DND-41 (cell line): ENCODE measurements around the gene B4GALT3.

Experiments used
- ATAC-seq: fragments of 200-7000 bp; cut with Tn5 transposase; 3 replicates; pipeline ENCODE4 v1.9.1; 2021; ENCODE audit warnings: low read depth; ENCODE audit not compliant: insufficient read depth
- DNase-seq: peaks from one replicate; pipeline ENCODE4 v3.0.0-alpha.2; 2020
- H2AFZ ChIP-seq: 2 replicates; pipeline ENCODE4 v1.6.0; 2012; ENCODE audit warnings: low read depth, low read length
- H3K27ac ChIP-seq: 2 replicates; pipeline ENCODE4 v1.5.1; 2012; ENCODE audit warnings: low read length, inconsistent platforms
- H3K27me3 ChIP-seq: fragments of 200-600 bp; sonication (generic); 2 replicates; pipeline ENCODE4 v1.6.0; 2012; ENCODE audit warnings: low read length, mild to moderate bottlenecking, inconsistent platforms; ENCODE audit not compliant: insufficient read depth, poor library complexity
- H3K36me3 ChIP-seq: 2 replicates; pipeline ENCODE4 v1.5.1; 2012; ENCODE audit warnings: low read length, inconsistent platforms; ENCODE audit not compliant: insufficient read depth
- H3K4me1 ChIP-seq: 2 replicates; pipeline ENCODE4 v1.5.1; 2012; ENCODE audit warnings: mild to moderate bottlenecking, low read length; ENCODE audit not compliant: insufficient read depth
- H3K4me2 ChIP-seq: 2 replicates; pipeline ENCODE4 v1.6.0; 2012; ENCODE audit warnings: mild to moderate bottlenecking, moderate library complexity, low read length, inconsistent platforms; ENCODE audit not compliant: insufficient read depth
- H3K4me3 ChIP-seq, 2 experiments: fragments of 200-600 bp in 1 of 2; shearing (Covaris generic) in 1 of 2; 2 replicates each; pipeline ENCODE4 v1.5.1; 2012 to 2016; ENCODE audit warnings: inconsistent platforms in 2 of 2, low read length in 2 of 2, mild to moderate bottlenecking in 2 of 2, low read depth in 1 of 2, moderate library complexity in 1 of 2
- H3K79me2 ChIP-seq: 2 replicates; pipeline ENCODE4 v1.6.0; 2012; ENCODE audit warnings: low read length, inconsistent platforms; ENCODE audit not compliant: insufficient read depth
- H3K9ac ChIP-seq: 2 replicates; pipeline ENCODE4 v1.6.0; 2012; ENCODE audit warnings: low read depth, mild to moderate bottlenecking, inconsistent platforms, low read length, moderate library complexity
- H3K9me3 ChIP-seq: 2 replicates; pipeline ENCODE4 v1.5.1; 2012; ENCODE audit warnings: low read length, moderate library complexity, mild to moderate bottlenecking, inconsistent platforms; ENCODE audit not compliant: insufficient read depth, severe bottlenecking
- H4K20me1 ChIP-seq: 2 replicates; pipeline ENCODE4 v1.6.0; 2012; ENCODE audit warnings: low read length; ENCODE audit not compliant: insufficient read depth
- EZH2 ChIP-seq: IDR thresholded peaks from 3 replicates; pipeline ENCODE4 v1.6.1; 2012; ENCODE audit warnings: borderline replicate concordance, low read depth, mild to moderate bottlenecking, moderate library complexity, low read length, inconsistent platforms; ENCODE audit not compliant: severe bottlenecking
- TF ChIP-seq, protein P1 (sequence below): IDR thresholded peaks from 2 replicates; pipeline ENCODE4 v1.5.1; 2012; ENCODE audit warnings: borderline replicate concordance, low read length, moderate library complexity, mild to moderate bottlenecking; ENCODE audit not compliant: poor library complexity, severe bottlenecking; ENCODE audit errors: extremely low read depth

B4GALT3 gene

GRCh38 chr1:161191971-161192370 is 14.7 kb upstream of the B4GALT3 start:
- Histone ChIP-seq H3K27ac (no peak overlapping the region), H3K4me3 (no peak overlapping the region), H3K4me1 (peaks cover 3% of the 10 kb centered on the region; the same call in 1 of the 2 replicates), H3K4me2 (no peak overlapping the region), H3K9ac (no peak overlapping the region), H2AFZ (no peak overlapping the region), H3K79me2 (no peaks in the 10 kb centered on the region), H3K36me3 (no peaks in the 10 kb centered on the region), H3K27me3 (no peaks in the 10 kb centered on the region), H3K9me3 (no peaks in the 10 kb centered on the region), H4K20me1 (no peaks in the 10 kb centered on the region)
- ATAC-seq = no peak
- TF ChIP-seq, protein P1, sequence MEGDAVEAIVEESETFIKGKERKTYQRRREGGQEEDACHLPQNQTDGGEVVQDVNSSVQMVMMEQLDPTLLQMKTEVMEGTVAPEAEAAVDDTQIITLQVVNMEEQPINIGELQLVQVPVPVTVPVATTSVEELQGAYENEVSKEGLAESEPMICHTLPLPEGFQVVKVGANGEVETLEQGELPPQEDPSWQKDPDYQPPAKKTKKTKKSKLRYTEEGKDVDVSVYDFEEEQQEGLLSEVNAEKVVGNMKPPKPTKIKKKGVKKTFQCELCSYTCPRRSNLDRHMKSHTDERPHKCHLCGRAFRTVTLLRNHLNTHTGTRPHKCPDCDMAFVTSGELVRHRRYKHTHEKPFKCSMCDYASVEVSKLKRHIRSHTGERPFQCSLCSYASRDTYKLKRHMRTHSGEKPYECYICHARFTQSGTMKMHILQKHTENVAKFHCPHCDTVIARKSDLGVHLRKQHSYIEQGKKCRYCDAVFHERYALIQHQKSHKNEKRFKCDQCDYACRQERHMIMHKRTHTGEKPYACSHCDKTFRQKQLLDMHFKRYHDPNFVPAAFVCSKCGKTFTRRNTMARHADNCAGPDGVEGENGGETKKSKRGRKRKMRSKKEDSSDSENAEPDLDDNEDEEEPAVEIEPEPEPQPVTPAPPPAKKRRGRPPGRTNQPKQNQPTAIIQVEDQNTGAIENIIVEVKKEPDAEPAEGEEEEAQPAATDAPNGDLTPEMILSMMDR = no peak
- no peak for TF ChIP-seq EZH2
- no peak for DNase-seq

GRCh38 chr1:161190962-161191521 is 13.7 kb upstream of the B4GALT3 start:
- TF ChIP-seq EZH2 = no peak
- TF ChIP-seq, protein P1 = no peak
- Histone ChIP-seq H3K79me2 (no peaks in the 10 kb centered on the region), H4K20me1 (no peaks in the 10 kb centered on the region), H3K27me3 (no peaks in the 10 kb centered on the region), H3K4me2 (no peak overlapping the region), H3K27ac (no peak overlapping the region), H3K9ac (no peak overlapping the region), H3K4me1 (peaks cover 8% of the 10 kb centered on the region), H3K4me3 (no peak overlapping the region), H3K9me3 (no peaks in the 10 kb centered on the region), H3K36me3 (no peaks in the 10 kb centered on the region), H2AFZ (no peak overlapping the region)
- ATAC-seq = no peak
- DNase-seq = no peak

DNA sequence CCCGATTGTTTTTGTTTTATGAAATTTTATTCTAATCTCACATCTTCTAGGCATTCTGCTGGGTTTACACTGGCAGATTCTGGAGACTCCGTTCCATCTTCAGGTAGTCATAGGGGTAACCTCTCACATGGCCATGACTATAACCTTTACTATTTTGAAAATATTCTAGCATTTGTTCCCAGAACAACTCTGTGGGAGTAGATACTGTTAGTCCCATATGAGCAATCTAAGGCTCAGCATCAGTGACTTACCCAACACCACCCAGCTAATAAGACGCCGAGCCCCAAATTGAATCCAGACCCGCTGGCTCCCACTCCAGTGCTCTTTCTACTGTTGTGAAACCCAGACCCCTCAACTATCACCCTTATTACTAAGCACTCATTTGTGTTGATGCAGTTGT is 11.7 kb upstream of the B4GALT3 start:
- DNase-seq = no peak
- TF ChIP-seq EZH2 = no peak
- TF ChIP-seq, protein P1 = no peak
- no peaks in the 10 kb centered on the region for H3K36me3 ChIP-seq
- no peak for ATAC-seq
- no peak overlapping the region for H2AFZ ChIP-seq
- no peaks in the 10 kb centered on the region for H4K20me1 ChIP-seq
- H3K27me3 ChIP-seq = no peaks in the 10 kb centered on the region
- no peak overlapping the region for H3K9ac ChIP-seq
- no peak overlapping the region for H3K4me3 ChIP-seq
- H3K4me1 ChIP-seq = peaks cover 19% of the 10 kb centered on the region
- H3K27ac ChIP-seq = no peak overlapping the region
- no peaks in the 10 kb centered on the region for H3K79me2 ChIP-seq
- no peak overlapping the region for H3K4me2 ChIP-seq
- H3K9me3 ChIP-seq = no peaks in the 10 kb centered on the region
